ENCODE measurements around the gene TLCD5. TPM values are rescaled to one million over a fixed set of nuclear protein-coding genes. Genes with fewer than 3 reads are reported as not detected.
A peak's percentile ranks its signal among the peaks of the same experiment; 100 is the strongest.

Gene TLCD5
- total RNA-seq, 1 donor from 2014 or later = 9.9 TPM

- no peak for DNase-seq (ENCODE audit: low spot score)
Observed at GRCh38 chr11:120307476-120307875, 17.6 kb upstream of the TLCD5 start.

DNA sequence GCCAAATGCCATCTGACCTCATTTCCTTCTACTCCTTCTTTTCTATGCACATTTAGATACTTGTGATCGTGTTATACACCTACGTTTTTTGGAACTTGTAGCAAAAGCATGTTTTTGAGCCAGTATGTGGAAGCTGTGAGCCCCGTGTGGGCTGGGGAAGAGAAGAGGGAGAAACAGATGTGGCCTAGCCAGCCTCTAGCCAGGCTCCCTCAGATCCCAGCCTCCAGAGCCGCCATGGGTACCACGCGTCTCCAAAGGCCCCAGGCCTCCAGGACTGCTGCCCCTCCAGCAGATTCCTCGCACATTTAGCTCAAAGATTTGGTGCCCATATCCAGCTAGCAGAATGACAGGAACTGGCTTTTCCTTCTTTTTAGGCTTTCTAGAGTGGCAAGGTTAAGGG lies 17.0 kb upstream of the TLCD5 start:
- DNase-seq (ENCODE audit: low spot score) = no peak

DNA sequence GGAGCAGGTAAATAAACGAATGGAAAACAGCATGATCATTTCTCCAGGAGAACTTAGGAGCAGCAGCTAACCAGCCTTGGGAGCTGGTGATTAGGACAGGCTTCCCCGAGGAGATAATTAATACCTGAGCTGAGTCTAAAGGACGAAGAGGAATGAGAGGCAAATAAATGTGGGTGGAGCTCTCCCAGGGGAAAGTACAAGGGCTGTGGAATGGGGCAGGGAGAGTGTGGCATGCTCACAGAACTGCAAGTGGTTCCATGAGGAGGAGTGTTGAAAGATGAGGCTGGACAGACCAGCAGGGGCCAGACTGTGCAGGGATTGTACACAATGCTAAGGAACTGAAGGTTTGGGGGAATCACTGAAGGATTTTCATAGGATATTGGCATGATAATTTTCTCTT lies 14.2 kb upstream of the TLCD5 start:
- DNase-seq (ENCODE audit: low spot score) = no peak

DNA sequence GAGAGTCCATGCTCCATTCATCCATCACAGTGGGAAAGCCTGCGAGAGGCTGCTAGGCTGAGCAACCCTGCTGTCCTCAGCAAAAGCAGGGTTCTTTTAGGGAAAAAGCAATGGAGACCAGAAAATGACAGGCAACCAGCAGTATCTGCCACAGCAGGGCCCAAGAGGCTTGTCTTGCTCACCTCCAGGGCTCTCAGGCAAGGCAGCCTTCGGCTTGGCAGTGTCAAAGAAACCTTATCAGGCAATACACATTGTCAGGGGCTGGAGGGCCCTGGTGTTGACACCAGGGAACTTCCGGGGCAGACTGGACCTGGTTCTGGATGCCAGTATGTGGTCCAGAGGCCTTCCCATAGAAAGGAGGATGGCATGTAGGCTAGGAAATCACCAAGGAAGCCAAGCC lies 10.2 kb upstream of the TLCD5 start:
- DNase-seq (ENCODE audit: low spot score) = no peak

DNA sequence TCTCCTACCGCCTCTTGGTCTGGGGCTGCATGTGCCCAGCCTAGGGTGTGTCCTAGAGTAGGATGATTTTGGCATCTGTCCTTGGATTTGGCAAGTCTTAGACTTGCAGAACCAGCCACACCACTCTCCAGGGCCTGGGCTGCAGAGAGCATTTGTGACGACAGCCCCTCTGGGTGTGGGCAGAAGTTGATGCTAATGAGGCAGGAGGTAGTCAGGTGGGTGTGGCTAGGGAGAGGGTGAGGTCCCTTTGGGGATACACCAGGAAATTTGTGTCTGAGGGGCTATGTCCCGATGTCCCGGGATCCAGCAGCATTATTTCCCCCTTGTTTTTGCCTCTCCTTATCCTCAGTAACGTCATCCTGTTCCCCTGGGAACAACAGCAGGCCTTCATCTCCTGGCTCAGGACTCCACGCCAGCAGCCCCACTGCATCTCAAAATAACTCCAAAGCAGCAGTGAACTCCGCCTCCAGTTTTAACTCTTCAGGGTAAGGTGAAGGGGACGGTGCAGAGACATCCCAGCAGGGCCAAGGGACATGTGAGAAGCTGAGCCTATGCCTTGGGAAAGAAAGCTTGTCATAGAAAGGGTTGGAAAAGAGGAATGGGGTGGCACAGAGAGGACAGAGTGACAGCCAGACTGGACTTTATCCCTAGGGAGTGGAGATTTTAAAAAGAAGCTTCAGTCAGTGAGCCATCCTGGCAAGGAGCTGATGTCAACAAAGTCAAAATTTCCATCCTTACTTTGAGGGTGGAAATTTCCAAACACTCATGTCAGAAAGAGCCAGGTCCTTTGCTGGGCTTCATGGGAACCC lies 8.0 kb upstream of the TLCD5 start:
- peak; percentile 90 for DNase-seq (ENCODE audit: low spot score)

- no peak for DNase-seq (ENCODE audit: low spot score)
Observed at GRCh38 chr11:120317689-120318480, 7.2 kb upstream of the TLCD5 start.

GRCh38 chr11:120318906-120319305 lies 6.2 kb upstream of the TLCD5 start:
- no peak for DNase-seq (ENCODE audit: low spot score)

DNA sequence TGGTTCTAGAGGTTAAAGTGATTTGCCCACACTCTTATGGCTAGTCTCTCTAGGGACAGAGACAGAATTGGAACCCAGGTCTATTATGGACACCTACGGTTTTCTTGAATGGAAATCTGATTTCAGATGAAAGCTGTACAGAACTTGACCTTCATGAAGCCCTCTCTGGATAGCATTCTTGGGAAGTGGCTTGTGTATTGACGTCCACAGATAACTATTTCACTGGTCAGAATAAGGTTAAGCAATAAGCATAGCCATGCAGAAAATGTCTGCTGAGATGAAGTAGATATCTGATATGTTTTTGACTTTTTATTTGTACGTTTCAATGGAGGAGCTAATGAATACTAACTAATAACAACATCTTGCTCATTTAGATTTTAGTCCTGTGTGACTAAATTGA lies 1.1 kb downstream of the TLCD5 start:
- DNase-seq (ENCODE audit: low spot score) = no peak

- peak; percentile 55 for DNase-seq (ENCODE audit: low spot score)
Observed at GRCh38 chr11:120326845-120327281, 1.8 kb downstream of the TLCD5 start.

DNA sequence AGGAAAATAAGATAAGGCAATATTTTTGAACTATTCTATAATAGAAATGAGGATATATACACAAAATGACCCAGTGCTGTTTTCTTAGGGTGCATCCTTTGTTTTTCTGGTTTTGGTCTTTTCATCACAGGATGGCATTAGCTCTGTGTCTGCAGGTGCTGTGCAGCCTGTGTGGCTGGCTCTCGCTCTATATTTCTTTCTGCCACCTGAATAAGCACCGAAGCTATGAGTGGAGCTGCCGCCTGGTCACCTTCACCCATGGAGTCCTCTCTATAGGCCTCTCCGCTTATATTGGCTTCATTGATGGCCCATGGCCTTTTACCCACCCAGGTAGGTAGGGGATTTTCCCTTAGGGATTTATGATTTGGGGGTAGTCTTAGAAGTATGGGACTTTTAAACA lies 2.2 kb downstream of the TLCD5 start:
- no peak for DNase-seq (ENCODE audit: low spot score)

DNA sequence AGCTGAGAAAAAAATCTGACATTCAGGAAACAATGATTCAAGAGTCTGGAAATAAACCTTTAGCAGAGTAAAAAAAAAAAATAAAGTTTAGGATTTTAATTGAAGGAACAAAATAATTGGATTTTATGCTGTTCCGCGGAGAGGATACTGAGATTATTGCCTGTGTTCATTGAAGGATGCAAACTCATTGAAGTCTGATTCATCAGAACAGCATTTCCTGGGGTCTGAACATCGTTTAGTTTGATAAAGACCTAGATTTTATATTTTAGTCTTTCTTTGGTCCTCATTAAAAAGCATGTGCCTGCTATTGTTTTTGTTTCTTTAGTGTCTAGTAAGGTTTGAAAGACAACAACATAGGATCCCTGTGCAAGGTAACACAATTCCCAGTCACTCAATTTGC lies 4.5 kb downstream of the TLCD5 start:
- no peak for DNase-seq (ENCODE audit: low spot score)

DNA sequence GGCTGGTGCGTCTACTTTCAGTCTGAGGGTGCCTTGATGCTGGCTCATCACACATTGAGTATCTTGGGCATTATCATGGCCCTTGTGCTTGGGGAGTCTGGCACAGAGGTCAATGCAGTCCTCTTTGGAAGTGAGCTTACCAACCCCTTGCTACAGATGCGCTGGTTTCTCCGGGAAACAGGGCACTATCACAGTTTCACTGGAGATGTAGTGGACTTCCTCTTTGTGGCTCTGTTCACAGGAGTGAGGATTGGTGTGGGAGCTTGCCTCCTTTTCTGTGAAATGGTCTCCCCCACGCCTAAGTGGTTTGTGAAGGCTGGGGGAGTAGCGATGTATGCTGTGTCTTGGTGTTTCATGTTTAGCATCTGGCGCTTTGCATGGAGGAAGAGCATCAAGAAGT lies 4.9 kb downstream of the TLCD5 start:
- no peak for DNase-seq (ENCODE audit: low spot score)

- peak; percentile 91 for DNase-seq (ENCODE audit: low spot score)
Observed at GRCh38 chr11:120331301-120331996, 6.3 kb downstream of the TLCD5 start.

GRCh38 chr11:120332822-120333716 lies 8.0 kb downstream of the TLCD5 start:
- no peak for DNase-seq (ENCODE audit: low spot score)

GRCh38 chr11:120333801-120334200 lies 8.7 kb downstream of the TLCD5 start:
- DNase-seq (ENCODE audit: low spot score) = no peak

DNA sequence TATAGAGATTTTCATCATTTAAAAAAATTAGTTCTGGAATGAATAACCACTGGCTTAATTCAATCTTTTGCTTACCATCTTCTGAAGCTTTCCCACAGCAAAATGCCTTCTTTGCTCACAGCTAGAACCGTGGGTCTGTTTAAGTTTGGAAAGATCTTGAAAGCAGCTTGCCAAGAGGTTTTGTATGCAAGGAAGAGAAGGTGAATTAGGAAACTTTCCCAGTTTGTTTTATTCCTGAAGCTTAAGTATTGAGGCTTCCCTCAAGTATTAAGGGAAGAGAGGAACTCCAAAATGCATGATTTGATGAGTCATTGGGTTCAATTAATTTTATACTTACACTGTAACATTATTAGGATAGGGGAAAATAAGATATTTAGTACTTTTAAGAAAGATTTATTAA lies 9.2 kb downstream of the TLCD5 start:
- DNase-seq (ENCODE audit: low spot score) = no peak

DNA sequence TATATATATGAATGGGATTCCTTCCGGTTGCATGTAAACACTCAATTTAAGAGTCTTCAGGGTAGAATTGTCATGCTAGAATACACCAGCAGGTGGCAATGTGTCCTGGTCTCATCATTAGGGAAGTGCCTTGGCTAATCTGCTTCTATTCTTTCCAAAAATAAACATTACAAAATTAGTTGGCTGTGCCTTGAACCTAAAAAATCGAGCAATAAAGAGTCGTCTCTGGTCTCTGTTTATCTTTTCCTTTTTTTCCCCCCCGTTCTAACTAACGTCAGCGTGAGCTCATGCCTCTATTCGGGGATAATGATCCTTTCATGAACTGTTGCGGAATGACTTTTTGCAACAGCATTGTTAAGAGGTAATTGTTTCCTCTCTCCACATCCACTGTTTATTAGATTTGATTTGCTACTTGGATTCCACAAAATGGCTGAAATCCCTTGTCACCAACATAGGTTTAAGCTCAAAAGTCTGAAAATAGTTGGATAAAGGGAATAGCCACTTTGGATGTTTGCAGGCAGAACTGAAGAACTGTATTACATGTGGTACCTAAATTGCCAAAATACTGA lies 9.9 kb downstream of the TLCD5 start:
- DNase-seq (ENCODE audit: low spot score) = peak; percentile 91

- DNase-seq (ENCODE audit: low spot score) = no peak
Observed at GRCh38 chr11:120335556-120335907, 10.4 kb downstream of the TLCD5 start.

DNA sequence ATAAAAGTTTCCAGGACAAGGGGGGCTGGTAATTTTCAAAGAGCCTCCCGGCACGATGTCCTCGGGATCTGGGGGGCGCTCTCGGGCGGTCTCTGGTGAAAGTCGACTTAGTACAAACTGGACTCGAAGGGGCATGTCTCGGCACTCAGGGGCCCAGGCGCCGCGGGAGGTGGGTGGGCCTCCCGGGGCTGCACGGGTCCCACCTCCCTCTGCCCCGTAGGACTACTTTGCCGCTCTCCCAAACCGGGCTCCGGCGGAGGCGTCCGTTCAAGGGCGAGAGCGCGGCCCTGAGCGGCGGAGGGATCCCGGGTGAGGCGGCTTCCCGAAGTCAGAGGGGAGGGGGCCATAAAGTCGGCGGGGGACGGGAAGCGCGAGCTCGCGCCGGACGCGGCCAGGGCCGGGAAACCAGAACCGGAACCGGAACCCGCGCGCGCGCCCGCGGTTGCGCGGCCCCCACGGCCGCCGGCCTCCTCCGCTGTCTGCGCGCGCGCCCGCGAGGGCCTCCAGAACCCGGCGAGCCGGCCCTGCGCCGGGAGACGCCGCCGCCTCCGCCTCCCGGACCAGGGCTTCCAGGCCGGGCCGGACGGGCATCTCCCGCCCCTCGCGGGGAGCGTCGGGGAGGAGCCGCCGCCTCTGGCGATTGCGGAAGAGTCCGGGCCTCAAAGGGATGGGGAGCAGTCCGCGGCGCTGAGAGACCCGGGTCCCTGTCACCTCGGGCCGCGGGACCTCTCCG lies 11.0 kb downstream of the TLCD5 start, which contains the start of gene ARHGEF12:
Gene ARHGEF12, plus strand, starts transcription at position 506 of the 733 bp plus-strand sequence. CDS start 831 bp downstream, outside the sequence.
- DNase-seq (ENCODE audit: low spot score) = peak; percentile 98
